Peyer's patch (tissue), 4 donors: Measurements from ENCODE around the gene POR. TPM values are rescaled to one million over a fixed set of nuclear protein-coding genes. Genes with fewer than 3 reads are reported as not detected.
"Not testable (repeated sequence)": the region's sequence is repeated elsewhere in the genome, so short reads cannot be mapped to it uniquely, and the experiment has no call there.

Experiments used
- DNase-seq, 3 donors: peaks; one replicate each; pipeline ENCODE4 v3.0.0-alpha.2; 2017 to 2019
- H3K27ac ChIP-seq, 4 donors: fragments of 200-600 bp; sonication (generic); one replicate each; pipeline ENCODE4 v1.5.1; 2016 to 2019
- H3K27me3 ChIP-seq, 2 donors: fragments of 200-600 bp; sonication (generic); one replicate each; pipeline ENCODE4 v1.5.1; 2019
- H3K36me3 ChIP-seq, 3 donors: fragments of 200-600 bp; sonication (generic); one replicate each; pipeline ENCODE4 v1.5.1; 2016 to 2019
- H3K4me1 ChIP-seq, 4 donors: fragments of 200-600 bp; sonication (generic); one replicate each; pipeline ENCODE4 v1.5.1; 2016 to 2019
- H3K4me3 ChIP-seq, 4 donors: fragments of 200-600 bp; sonication (generic); 1 replicate in 3 of 4; 2 replicates in 1 of 4; pipeline ENCODE4 v1.5.1; 2016 to 2019; ENCODE audit warnings: mild to moderate bottlenecking in 1 of 4
- H3K9me3 ChIP-seq, 4 donors: fragments of 200-600 bp; sonication (generic); one replicate each; pipeline ENCODE4 v1.5.1; 2016 to 2019; ENCODE audit warnings: mild to moderate bottlenecking in 1 of 4
- POLR2A ChIP-seq, 2 donors: fragments of 450-650 bp; IDR thresholded peaks; one replicate each; pipeline ENCODE4 v1.5.1; 2017; ENCODE audit warnings: antibody characterized with exemption in 2 of 2, mild to moderate bottlenecking in 2 of 2, moderate library complexity in 2 of 2
- total RNA-seq, 4 donors: library from RNA; depleted of rRNA; stranded (reverse); fragments of >200 nt; gene quantifications; one replicate each; pipeline ENCODE4 v1.1.0, GENCODE V29; 2016
- TF ChIP-seq, protein P1 (sequence below), 6 experiments: fragments of 450-650 bp in 4 of 6; fragments of 200-600 bp in 2 of 6; sonication (generic) in 1 of 6; IDR thresholded peaks; one replicate each; pipeline ENCODE4 v1.5.1; 2017 to 2019; ENCODE audit warnings: antibody characterized with exemption in 6 of 6, mild to moderate bottlenecking in 3 of 6, moderate library complexity in 1 of 6

The POR gene
- total RNA-seq, 4 donors from 2014 or later = 67.7 to 625 (median 451) TPM

DNA sequence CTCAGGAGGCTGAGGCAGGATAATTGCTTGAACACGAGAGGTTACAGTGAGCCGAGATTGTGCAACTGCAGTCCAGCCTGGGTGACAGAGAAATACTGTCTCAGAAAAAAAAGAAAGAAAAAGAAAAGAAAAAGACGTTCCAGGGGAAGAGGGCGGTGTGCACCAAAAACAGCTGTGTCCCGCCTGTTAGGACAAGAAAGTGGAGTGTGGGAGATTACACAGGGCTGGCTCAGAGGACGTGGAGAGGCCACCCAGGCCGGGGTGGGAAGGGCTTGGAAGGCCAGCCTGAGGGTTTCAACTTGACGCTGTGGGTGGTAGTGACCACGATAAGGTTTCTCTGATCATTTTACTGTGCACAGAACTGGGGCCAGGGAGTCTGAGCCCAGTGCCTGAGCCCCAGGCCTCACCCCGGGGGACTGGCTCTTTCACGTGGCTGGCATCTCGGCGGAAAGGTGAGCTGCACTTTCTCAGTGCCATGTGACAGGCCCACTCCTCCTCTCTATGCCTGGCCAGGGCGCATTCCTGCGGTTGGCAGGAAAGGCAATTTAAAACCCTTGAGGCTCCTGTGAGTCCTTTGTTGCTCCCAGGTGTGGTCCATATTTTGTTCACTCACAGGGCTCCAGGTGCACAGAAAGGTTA lies 22.2 kb upstream of the POR start:
- TF ChIP-seq, protein P1, sequence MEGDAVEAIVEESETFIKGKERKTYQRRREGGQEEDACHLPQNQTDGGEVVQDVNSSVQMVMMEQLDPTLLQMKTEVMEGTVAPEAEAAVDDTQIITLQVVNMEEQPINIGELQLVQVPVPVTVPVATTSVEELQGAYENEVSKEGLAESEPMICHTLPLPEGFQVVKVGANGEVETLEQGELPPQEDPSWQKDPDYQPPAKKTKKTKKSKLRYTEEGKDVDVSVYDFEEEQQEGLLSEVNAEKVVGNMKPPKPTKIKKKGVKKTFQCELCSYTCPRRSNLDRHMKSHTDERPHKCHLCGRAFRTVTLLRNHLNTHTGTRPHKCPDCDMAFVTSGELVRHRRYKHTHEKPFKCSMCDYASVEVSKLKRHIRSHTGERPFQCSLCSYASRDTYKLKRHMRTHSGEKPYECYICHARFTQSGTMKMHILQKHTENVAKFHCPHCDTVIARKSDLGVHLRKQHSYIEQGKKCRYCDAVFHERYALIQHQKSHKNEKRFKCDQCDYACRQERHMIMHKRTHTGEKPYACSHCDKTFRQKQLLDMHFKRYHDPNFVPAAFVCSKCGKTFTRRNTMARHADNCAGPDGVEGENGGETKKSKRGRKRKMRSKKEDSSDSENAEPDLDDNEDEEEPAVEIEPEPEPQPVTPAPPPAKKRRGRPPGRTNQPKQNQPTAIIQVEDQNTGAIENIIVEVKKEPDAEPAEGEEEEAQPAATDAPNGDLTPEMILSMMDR (IDR thresholded peaks at IDR 0.05) = no peak
- no peak for TF ChIP-seq POLR2A (IDR thresholded peaks at IDR 0.05)
- peak in 1 of 3 donors; percentile 54 for DNase-seq
- Histone ChIP-seq H3K4me1 (peaks cover 0 to 8% (median 0%) of the 10 kb centered on the region in 4 donors), H3K4me3 (no peak overlapping the region), H3K36me3 (peaks cover 0 to 12% (median 0%) of the 10 kb centered on the region in 3 donors), H3K27me3 (no peaks in the 10 kb centered on the region), H3K9me3 (no peaks in the 10 kb centered on the region), H3K27ac (peak overlapping the region in 1 of 4 donors; percentile 22)

DNA sequence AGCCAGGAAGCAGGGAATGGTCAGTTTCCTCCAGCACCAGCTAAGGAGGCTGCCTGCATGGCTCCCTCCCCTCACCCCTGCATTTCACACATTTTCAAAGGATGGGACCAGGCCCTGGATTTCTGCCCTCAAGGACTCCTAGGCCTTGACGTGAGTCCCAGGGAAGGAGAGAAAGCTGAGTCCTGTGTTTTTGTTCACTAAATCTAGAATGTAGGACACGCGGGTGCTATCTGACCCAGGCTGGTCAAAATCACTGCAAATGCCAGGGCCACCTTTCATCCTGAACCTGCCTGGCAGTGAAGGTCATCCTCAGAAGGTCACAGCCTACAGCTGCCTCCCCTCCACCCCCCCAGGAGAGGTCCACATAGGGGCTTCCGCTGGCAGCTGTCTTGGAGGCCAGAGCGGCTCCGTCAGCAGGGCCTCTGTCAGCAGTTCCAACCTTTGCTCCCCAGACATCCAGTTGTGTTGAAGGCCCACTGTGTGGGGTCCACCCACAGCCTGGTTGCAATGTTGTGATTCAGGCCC lies 18.1 kb upstream of the POR start:
- no peaks in the 10 kb centered on the region for H3K36me3 ChIP-seq
- no peak overlapping the region for H3K27ac ChIP-seq
- DNase-seq = no peak
- H3K27me3 ChIP-seq = no peaks in the 10 kb centered on the region
- no peaks in the 10 kb centered on the region for H3K9me3 ChIP-seq
- peaks cover 0 to 6% (median 0%) of the 10 kb centered on the region in 4 donors for H3K4me1 ChIP-seq
- TF ChIP-seq, protein P1 (IDR thresholded peaks at IDR 0.05) = no peak
- no peak for TF ChIP-seq POLR2A (IDR thresholded peaks at IDR 0.05)
- H3K4me3 ChIP-seq = no peak overlapping the region

DNA sequence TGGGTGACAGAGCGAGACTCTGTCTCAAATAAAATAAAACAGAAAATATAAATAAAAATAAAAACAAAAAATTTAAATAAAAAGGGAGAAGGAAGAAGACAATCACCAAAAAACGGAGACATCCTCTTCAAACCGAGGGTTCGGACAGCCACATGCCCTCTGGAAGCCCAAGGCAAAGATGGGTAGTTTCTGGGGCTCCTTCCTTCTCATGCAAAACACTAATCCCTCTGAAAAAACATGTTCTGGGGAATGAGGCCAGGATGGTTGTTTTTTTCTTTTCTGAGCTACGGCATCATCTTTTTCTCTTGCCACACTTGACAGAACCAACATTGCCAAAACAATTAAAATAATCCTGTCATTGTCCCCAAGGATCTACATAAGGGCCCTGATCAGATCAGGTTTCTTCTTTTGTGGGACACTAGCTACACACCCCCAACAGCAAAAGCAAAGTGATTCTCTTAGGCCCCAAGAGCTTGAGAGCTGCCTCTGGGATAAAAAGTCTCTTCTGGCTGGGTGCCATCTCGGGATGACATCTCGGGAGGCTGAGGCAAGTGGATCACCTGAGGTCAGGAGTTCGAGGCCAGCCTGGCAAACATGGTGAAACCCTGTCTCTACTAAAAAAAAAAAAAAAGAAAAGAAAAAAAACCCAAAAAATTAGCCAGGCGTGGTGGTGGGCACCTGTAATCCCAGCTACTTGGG lies 14.2 kb upstream of the POR start:
- TF ChIP-seq, protein P1 (IDR thresholded peaks at IDR 0.05) = no peak
- TF ChIP-seq POLR2A (IDR thresholded peaks at IDR 0.05) = no peak

DNA sequence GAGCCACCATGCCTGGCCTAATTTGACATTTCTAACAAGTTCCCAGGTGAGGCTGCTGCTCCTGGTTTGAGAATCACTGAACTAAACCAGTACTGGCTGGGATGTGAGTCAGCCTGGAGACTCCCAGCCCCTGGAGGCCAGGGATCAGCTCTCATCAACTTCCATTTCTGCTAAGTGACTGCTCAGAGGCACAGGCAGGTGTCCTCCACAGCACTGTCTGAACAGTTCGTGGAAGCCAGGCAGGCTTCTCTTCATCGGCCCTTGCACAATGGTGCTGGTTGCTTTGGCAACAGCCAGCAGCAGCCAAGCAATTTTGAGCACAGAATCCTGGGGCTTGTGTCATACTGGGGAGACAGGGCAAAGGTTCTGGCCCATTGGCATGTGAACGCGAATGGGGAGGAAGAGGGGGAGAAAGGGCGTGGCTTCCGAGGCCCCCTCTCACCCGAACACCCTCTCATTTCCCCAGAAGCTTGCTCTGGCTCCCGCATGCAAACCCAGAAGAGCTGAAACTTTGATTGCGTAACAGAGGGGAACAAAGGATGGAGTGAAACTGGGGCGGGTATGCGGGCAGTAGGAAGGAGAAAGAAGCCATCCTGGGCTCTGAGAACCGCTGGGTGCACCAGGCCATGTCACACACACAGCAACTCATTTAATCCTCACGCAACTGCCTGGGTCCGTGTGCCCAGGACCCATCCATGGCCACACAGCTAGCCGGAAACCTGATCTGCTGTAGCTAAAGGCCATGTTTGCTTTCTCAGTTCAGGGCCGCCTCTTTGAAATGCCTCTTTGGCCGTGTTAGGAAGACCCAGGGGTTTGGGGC lies 9.0 kb upstream of the POR start:
- H3K27me3 ChIP-seq = no peaks in the 10 kb centered on the region
- no peaks in the 10 kb centered on the region for H3K4me1 ChIP-seq
- peak in 2 of 3 donors; percentile 61 to 80 for DNase-seq
- H3K27ac ChIP-seq = peak overlapping the region in 2 of 4 donors; percentile 17 to 62
- H3K4me3 ChIP-seq = no peak overlapping the region
- H3K36me3 ChIP-seq = no peaks in the 10 kb centered on the region
- TF ChIP-seq, protein P1 (IDR thresholded peaks at IDR 0.05) = no peak
- no peak for TF ChIP-seq POLR2A (IDR thresholded peaks at IDR 0.05)
- H3K9me3 ChIP-seq = no peaks in the 10 kb centered on the region

More for the DNA sequence above, 14.2 kb upstream of the POR start:
- Histone ChIP-seq H3K4me1 (no peaks in the 10 kb centered on the region), H3K4me3 (no peak overlapping the region), H3K27ac (no peak overlapping the region), H3K36me3 (no peaks in the 10 kb centered on the region), H3K27me3 (no peaks in the 10 kb centered on the region), H3K9me3 (no peaks in the 10 kb centered on the region)
- no peak for DNase-seq

DNA sequence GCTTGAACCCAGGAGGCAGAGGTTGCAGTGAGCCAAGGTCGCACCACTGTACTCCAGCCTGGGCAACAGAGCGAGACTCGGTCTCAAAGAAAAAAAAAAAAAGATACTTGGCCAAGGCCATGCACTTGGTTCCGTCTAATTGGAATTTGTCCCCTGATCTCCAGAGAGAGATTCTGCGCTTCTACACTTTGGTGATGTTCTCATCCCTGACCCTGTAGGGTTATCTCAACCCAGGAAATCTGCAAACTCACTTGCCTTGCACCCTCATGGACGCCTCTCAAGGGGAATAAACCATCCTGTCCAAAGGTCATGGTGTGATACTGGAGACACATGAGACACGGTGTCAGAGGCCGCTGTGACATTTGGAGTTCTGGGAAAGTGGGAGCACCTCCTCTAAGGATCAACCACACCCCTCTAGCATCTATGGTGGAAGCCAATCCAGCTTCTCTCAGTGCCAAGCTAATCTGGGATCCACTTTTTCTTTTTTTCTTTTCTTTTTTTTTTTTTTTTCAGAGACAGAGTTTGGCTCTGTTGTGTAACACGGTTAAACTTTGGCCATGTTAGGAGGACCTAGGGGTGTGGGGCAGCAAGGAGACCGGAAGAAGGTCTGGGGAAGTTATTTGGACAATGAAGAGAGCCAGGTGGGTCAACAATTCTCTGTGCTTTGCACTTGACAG lies 7.8 kb upstream of the POR start:
- Histone ChIP-seq H3K36me3 (no peaks in the 10 kb centered on the region), H3K9me3 (no peaks in the 10 kb centered on the region), H3K4me1 (no peaks in the 10 kb centered on the region), H3K27ac (peak overlapping the region in 2 of 4 donors; percentile 50 to 69), H3K4me3 (no peak overlapping the region), H3K27me3 (no peaks in the 10 kb centered on the region)
- DNase-seq = peak in 2 of 3 donors; percentile 59 to 81
- TF ChIP-seq, protein P1 (IDR thresholded peaks at IDR 0.05) = no peak
- peak in 1 of 2 donors; percentile 25 for TF ChIP-seq POLR2A (IDR thresholded peaks at IDR 0.05)

DNA sequence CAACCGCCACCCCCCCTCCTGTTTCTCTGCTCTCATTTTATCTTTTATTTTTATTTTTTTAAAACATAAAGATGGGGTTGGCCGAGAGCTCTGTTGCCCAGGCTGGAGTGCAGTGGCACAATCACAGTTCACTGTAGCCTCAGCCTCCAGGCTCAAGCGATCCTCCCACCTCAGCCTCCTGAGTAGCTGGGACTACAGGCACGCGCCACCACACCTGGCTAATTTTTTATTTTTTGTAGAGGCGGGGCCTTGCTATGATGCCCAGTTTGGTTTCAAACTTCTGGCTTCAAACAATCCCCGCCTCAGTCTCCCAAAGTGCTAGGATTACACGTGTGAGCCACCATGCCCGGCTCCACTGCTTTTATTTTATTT lies 7.3 kb upstream of the POR start:
- H3K4me1 ChIP-seq, H3K27me3 ChIP-seq, DNase-seq, H3K9me3 ChIP-seq, H3K36me3 ChIP-seq, H3K4me3 ChIP-seq: not testable (repeated sequence)
- peak overlapping the region in 2 of 4 donors; percentile 50 to 53 for H3K27ac ChIP-seq
